ENCODE results near the gene MKRN2. TPM values are rescaled to one million over a fixed set of nuclear protein-coding genes. Genes with fewer than 3 reads are reported as not detected.

Gene MKRN2
- total and polyA plus RNA-seq, 2 of the 8 experiments (the other 6 are each of a cell fraction or from before 2014, with no cell fraction given) = 15.3 to 17.6 TPM

DNA sequence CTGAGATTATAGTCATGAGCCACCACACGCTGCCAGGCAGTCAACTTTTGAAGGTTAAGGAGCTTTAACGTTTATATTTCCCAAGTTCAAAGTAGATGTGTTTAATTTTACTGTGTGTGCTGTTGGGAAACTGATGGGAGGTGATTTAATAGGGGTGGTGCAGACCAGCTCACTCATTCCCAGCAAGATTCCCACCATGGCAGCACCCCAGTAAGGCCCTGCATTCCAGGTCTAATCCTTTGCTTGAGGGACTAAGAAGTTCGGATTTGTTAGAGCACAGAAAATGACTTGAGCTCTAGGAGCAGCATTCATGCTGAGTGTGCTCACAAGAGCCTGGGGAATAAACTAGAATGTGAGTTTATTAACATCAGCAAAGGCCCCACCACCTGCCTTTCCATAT, 47.4 kb upstream of the MKRN2 start:
- Histone ChIP-seq H3K4me3 (ENCODE audit: extremely low read depth in 1 of 4, insufficient read depth in 2 of 4, low read depth in 3 of 4, low read length in 4 of 4) (no peak overlapping the region), H3K4me2 (ENCODE audit: insufficient read depth in 1 of 2, low read depth in 2 of 2, low read length in 2 of 2) (no peak overlapping the region), H3K9me3 (ENCODE audit: insufficient read depth in 2 of 2, low read depth in 1 of 2, low read length in 1 of 2) (no peaks in the 10 kb centered on the region), H3K18ac (ENCODE audit: extremely low read depth, low read length) (no peak overlapping the region), H3K23me2 (ENCODE audit: low read depth, low read length) (no peaks in the 10 kb centered on the region), H2BK12ac (ENCODE audit: low read depth, low read length) (no peak overlapping the region), H2BK15ac (ENCODE audit: low read length) (no peak overlapping the region), H3K14ac (ENCODE audit: insufficient read length) (no peak overlapping the region), H3K79me1 (ENCODE audit: low read depth, low read length) (no peaks in the 10 kb centered on the region), H3K79me2 (ENCODE audit: control insufficient read depth in 1 of 2, insufficient read depth in 2 of 2, low read length in 2 of 2) (no peaks in the 10 kb centered on the region), H2AK5ac (ENCODE audit: low read depth, low read length) (no peak overlapping the region), H4K5ac (ENCODE audit: insufficient read length, low read depth, low read length) (no peak overlapping the region), H2BK120ac (replicated peaks; ENCODE audit: low read depth, low read length) (no peak overlapping the region), H4K20me1 (replicated peaks in 1 of 2; ENCODE audit: control insufficient read depth in 1 of 2, insufficient read depth in 2 of 2, low read length in 2 of 2) (no peaks in the 10 kb centered on the region), H4K91ac (replicated peaks; ENCODE audit: insufficient read length, low read length) (no peak overlapping the region), H3K4me1 (replicated peaks in 1 of 4; ENCODE audit: control insufficient read depth in 3 of 4, insufficient read depth in 4 of 4, low read length in 3 of 4) (no peaks in the 10 kb centered on the region), H3K4ac (replicated peaks; ENCODE audit: insufficient read length, low read depth, low read length) (no peak overlapping the region), H2AFZ (ENCODE audit: low read length) (no peak overlapping the region), H3K56ac (replicated peaks; ENCODE audit: insufficient read length, low read depth, low read length) (no peak overlapping the region), H3K27me3 (replicated peaks in 1 of 4; ENCODE audit: control insufficient read depth in 3 of 4, extremely low read depth in 1 of 4, insufficient read depth in 3 of 4, low read length in 3 of 4) (no peaks in the 10 kb centered on the region), H3K9ac (replicated peaks in 1 of 4; ENCODE audit: extremely low read depth in 1 of 4, low read depth in 3 of 4, low read length in 3 of 4) (no peak overlapping the region), H3K36me3 (ENCODE audit: control insufficient read depth in 2 of 4, insufficient read depth in 4 of 4, low read length in 3 of 4) (peaks cover 2 to 35% (median 12%) of the 10 kb centered on the region in 4 experiments; a peak in 7 of 8 replicates), H3K23ac (ENCODE audit: insufficient read length) (no peak overlapping the region), H2BK20ac (ENCODE audit: low read length) (no peak overlapping the region), H2BK5ac (ENCODE audit: low read depth, low read length) (no peak overlapping the region), H3K27ac (ENCODE audit: low read depth, low read length) (no peak overlapping the region), H4K8ac (ENCODE audit: extremely low read depth, insufficient read depth, low read length) (no peak overlapping the region)
- no peak for FAIRE-seq
- POLR2A ChIA-PET (ENCODE audit: partially characterized antibody) = no interaction called here
- CTCF ChIA-PET (ENCODE audit: partially characterized antibody) = interaction anchor here (0.6 to 5.1 kb wide), 3 partner anchors 14 to 734 kb away, joined by 3 to 32 read pairs (median 3); no protein-coding TSS in a partner anchor
- no peak for TF ChIP-seq JUN (IDR thresholded peaks at IDR 0.05; ENCODE audit: low read depth, low read length)
- TF ChIP-seq, protein P1, sequence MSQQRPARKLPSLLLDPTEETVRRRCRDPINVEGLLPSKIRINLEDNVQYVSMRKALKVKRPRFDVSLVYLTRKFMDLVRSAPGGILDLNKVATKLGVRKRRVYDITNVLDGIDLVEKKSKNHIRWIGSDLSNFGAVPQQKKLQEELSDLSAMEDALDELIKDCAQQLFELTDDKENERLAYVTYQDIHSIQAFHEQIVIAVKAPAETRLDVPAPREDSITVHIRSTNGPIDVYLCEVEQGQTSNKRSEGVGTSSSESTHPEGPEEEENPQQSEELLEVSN (IDR thresholded peaks at IDR 0.05) = no peak
- no peak for TF ChIP-seq RBBP5 (IDR thresholded peaks at IDR 0.05; ENCODE audit: borderline replicate concordance, low read depth, low read length)
- no peak for TF ChIP-seq EP300 (IDR thresholded peaks at IDR 0.05; ENCODE audit: borderline replicate concordance in 1 of 2, low read depth in 2 of 2, low read length in 2 of 2)
- no peak for TF ChIP-seq YY1 (IDR thresholded peaks at IDR 0.05; ENCODE audit: low read depth, low read length)
- WGBS, 2 experiments (ENCODE audit: extremely low coverage in 1 of 2, insufficient coverage in 1 of 2, insufficient read length in 1 of 2, insufficient replicate concordance in 2 of 2, low coverage in 1 of 2, low lambda C conversion rate in 2 of 2, missing lambda C conversion rate in 1 of 2) = 89% methylated on average over 3 of the region's 3 CpGs; no CpG with 5 or more reads in 1 of the 2 experiments
- no peak for DNase-seq (ENCODE audit: low read depth in 1 of 2, low spot score in 2 of 2)
